ENCODE data around the gene COL28A1.

DNA sequence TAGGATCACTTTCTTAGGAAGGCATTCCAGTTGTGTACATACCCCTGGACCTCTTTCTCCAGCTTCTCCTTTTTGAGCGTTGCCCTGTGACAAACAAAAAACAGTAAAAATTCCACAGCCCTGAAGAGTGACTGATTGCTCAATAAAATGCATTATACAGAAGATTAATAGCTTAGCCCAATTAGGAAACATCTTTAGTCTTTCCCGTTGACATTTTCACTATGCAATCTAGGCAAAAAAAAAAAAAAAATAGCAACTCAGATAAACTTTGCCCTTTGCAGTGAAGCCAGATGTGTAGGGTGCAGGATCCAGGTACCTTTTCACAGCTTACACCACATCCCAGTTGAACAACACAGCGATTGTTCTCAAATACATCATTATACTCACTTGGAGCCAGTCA is 17.9 kb downstream of the COL28A1 start:
- TF ChIP-seq CTCF (IDR thresholded peaks at IDR 0.05; ENCODE audit: low read length) (no peak), EZH2 (IDR thresholded peaks at IDR 0.05; ENCODE audit: borderline replicate concordance, low read length) (no peak)

Data from OCI-LY1 (cell line).